OCI-LY1 (cell line): Measurements from ENCODE around the gene ABCC3.

Experiments used
- H2AFZ ChIP-seq: fragments of 200-600 bp; sonication (generic), shearing (Covaris generic); 2 replicates; pipeline ENCODE4 v1.6.0; 2014; ENCODE audit warnings: antibody characterized with exemption, mild to moderate bottlenecking, low read length
- H3F3A ChIP-seq: fragments of 200-600 bp; sonication (generic), shearing (Covaris generic); 2 replicates; pipeline ENCODE4 v1.6.0; 2014; ENCODE audit warnings: mild to moderate bottlenecking, antibody characterized with exemption, low read length, moderate library complexity; ENCODE audit not compliant: insufficient read depth
- H3K27ac ChIP-seq: fragments of 200-600 bp; sonication (generic); 2 replicates; pipeline ENCODE4 v1.5.1; 2014; ENCODE audit warnings: low read length, mixed run types, mild to moderate bottlenecking, low read depth; ENCODE audit not compliant: poor library complexity, severe bottlenecking
- H3K27me3 ChIP-seq: fragments of 200-600 bp; sonication (generic); 2 replicates; pipeline ENCODE4 v1.6.0; 2014; ENCODE audit warnings: antibody characterized with exemption, mild to moderate bottlenecking, low read length, moderate library complexity; ENCODE audit not compliant: insufficient read depth
- H3K36me3 ChIP-seq: fragments of 200-600 bp; sonication (generic); 2 replicates; pipeline ENCODE4 v1.6.1; 2014; ENCODE audit warnings: mild to moderate bottlenecking, antibody characterized with exemption, low read length, moderate library complexity, mixed read lengths; ENCODE audit not compliant: insufficient read depth
- H3K4me1 ChIP-seq: fragments of 200-600 bp; sonication (generic); 2 replicates; pipeline ENCODE4 v1.5.1; 2014; ENCODE audit warnings: mild to moderate bottlenecking, low read length, moderate library complexity; ENCODE audit not compliant: insufficient read depth, severe bottlenecking
- H3K4me2 ChIP-seq: fragments of 200-600 bp; sonication (generic), shearing (Covaris generic); 2 replicates; pipeline ENCODE4 v1.6.1; 2014; ENCODE audit warnings: low read length
- H3K4me3 ChIP-seq: fragments of 200-600 bp; sonication (generic); 2 replicates; pipeline ENCODE4 v1.5.1; 2014; ENCODE audit warnings: low read length, low read depth, mild to moderate bottlenecking, mixed read lengths; ENCODE audit not compliant: poor library complexity, severe bottlenecking
- H3K79me2 ChIP-seq: fragments of 200-600 bp; shearing (Covaris generic); 2 replicates; pipeline ENCODE4 v1.6.1; 2016; ENCODE audit warnings: mixed run types, low read length, mixed read lengths; ENCODE audit not compliant: insufficient read depth
- H3K9ac ChIP-seq: fragments of 200-600 bp; sonication (generic), shearing (Covaris generic); 2 replicates; pipeline ENCODE4 v1.6.1; 2014; ENCODE audit warnings: mild to moderate bottlenecking, low read length, mixed read lengths
- H3K9me2 ChIP-seq: fragments of 200-600 bp; sonication (generic), shearing (Covaris generic); 2 replicates; pipeline ENCODE4 v1.6.1; 2014; ENCODE audit warnings: low read depth, mild to moderate bottlenecking, low read length, mixed read lengths
- H3K9me3 ChIP-seq: fragments of 200-600 bp; shearing (Covaris generic); 2 replicates; pipeline ENCODE4 v1.6.1; 2014; ENCODE audit warnings: low read length, mixed read lengths
- H4K20me1 ChIP-seq: fragments of 200-600 bp; sonication (generic), shearing (Covaris generic); 2 replicates; pipeline ENCODE4 v1.6.0; 2016; ENCODE audit warnings: mild to moderate bottlenecking, low read length; ENCODE audit not compliant: insufficient read depth
- EZH2 ChIP-seq: fragments of 200-600 bp; sonication (generic), shearing (Covaris generic); IDR thresholded peaks from 2 replicates; pipeline ENCODE4 v1.8.0; 2017; ENCODE audit warnings: borderline replicate concordance, mixed run types, mild to moderate bottlenecking, antibody characterized with exemption, low read length, moderate library complexity, mixed read lengths
- TF ChIP-seq, protein P1 (sequence below): fragments of 200-600 bp; sonication (generic), shearing (Covaris generic); IDR thresholded peaks from 2 replicates; pipeline ENCODE4 v1.5.1; 2017; ENCODE audit warnings: mild to moderate bottlenecking, antibody characterized with exemption, low read length, moderate library complexity, mixed read lengths

Gene ABCC3

GRCh38 chr17:50687200-50688066, 52.8 kb downstream of the ABCC3 start:
- Histone ChIP-seq H3K4me3 (no peak overlapping the region), H3K4me2 (no peak overlapping the region), H3K9me2 (no peaks in the 10 kb centered on the region), H3K9ac (no peak overlapping the region), H3K9me3 (no peaks in the 10 kb centered on the region), H3K36me3 (peaks cover 2% of the 10 kb centered on the region; the same call in 1 of the 2 replicates), H3K27me3 (no peaks in the 10 kb centered on the region), H3K79me2 (no peaks in the 10 kb centered on the region), H3F3A (no peaks in the 10 kb centered on the region), H2AFZ (no peak overlapping the region), H3K27ac (no peak overlapping the region), H4K20me1 (no peaks in the 10 kb centered on the region), H3K4me1 (no peaks in the 10 kb centered on the region)
- TF ChIP-seq, protein P1, sequence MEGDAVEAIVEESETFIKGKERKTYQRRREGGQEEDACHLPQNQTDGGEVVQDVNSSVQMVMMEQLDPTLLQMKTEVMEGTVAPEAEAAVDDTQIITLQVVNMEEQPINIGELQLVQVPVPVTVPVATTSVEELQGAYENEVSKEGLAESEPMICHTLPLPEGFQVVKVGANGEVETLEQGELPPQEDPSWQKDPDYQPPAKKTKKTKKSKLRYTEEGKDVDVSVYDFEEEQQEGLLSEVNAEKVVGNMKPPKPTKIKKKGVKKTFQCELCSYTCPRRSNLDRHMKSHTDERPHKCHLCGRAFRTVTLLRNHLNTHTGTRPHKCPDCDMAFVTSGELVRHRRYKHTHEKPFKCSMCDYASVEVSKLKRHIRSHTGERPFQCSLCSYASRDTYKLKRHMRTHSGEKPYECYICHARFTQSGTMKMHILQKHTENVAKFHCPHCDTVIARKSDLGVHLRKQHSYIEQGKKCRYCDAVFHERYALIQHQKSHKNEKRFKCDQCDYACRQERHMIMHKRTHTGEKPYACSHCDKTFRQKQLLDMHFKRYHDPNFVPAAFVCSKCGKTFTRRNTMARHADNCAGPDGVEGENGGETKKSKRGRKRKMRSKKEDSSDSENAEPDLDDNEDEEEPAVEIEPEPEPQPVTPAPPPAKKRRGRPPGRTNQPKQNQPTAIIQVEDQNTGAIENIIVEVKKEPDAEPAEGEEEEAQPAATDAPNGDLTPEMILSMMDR, result no peak
- no peak for TF ChIP-seq EZH2

GRCh38 chr17:50688245-50688644, 53.6 kb downstream of the ABCC3 start:
- Histone ChIP-seq H3K36me3 (peaks cover 10% of the 10 kb centered on the region), H3K4me3 (no peak overlapping the region), H2AFZ (no peak overlapping the region), H4K20me1 (no peaks in the 10 kb centered on the region), H3K79me2 (no peaks in the 10 kb centered on the region), H3K9me2 (no peaks in the 10 kb centered on the region), H3K9me3 (no peaks in the 10 kb centered on the region), H3K4me1 (no peaks in the 10 kb centered on the region), H3K9ac (no peak overlapping the region), H3K27me3 (no peaks in the 10 kb centered on the region), H3F3A (no peaks in the 10 kb centered on the region), H3K27ac (no peak overlapping the region), H3K4me2 (no peak overlapping the region)
- TF ChIP-seq EZH2, result no peak
- TF ChIP-seq, protein P1, result no peak

GRCh38 chr17:50689251-50689650, 54.6 kb downstream of the ABCC3 start:
- no peak overlapping the region for H2AFZ ChIP-seq
- H3K36me3 ChIP-seq, result peaks cover 18% of the 10 kb centered on the region
- no peak overlapping the region for H3K9ac ChIP-seq
- no peaks in the 10 kb centered on the region for H3K9me2 ChIP-seq
- H3K9me3 ChIP-seq, result no peaks in the 10 kb centered on the region
- no peaks in the 10 kb centered on the region for H3K79me2 ChIP-seq
- TF ChIP-seq, protein P1, result no peak
- no peak for TF ChIP-seq EZH2
- no peaks in the 10 kb centered on the region for H3K4me1 ChIP-seq
- H3K27ac ChIP-seq, result no peak overlapping the region
- H3F3A ChIP-seq, result no peaks in the 10 kb centered on the region
- H4K20me1 ChIP-seq, result no peaks in the 10 kb centered on the region
- no peak overlapping the region for H3K4me3 ChIP-seq
- no peaks in the 10 kb centered on the region for H3K27me3 ChIP-seq
- no peak overlapping the region for H3K4me2 ChIP-seq
